ENCODE data around the gene NHERF2. TPM values are rescaled to one million over a fixed set of nuclear protein-coding genes. Genes with fewer than 3 reads are reported as not detected.

The NHERF2 gene
- total and polyA plus RNA-seq, 2 experiments from 2014 or later, result 12.0 to 16.5 TPM

- DNase-seq (ENCODE audit: low spot score) (no peak), ATAC-seq (no peak)
- Histone ChIP-seq H3K9me2 (ENCODE audit: insufficient read depth) (no peaks in the 10 kb centered on the region), H4K20me1 (replicated peaks; ENCODE audit: insufficient read depth) (no peaks in the 10 kb centered on the region), H3F3A (replicated peaks; ENCODE audit: low read depth) (peaks cover 5% of the 10 kb centered on the region), H3K36me3 (ENCODE audit: insufficient read depth) (no peaks in the 10 kb centered on the region), H2AFZ (no peak overlapping the region), H3K4me2 (peak overlapping the region; percentile 73; the same call in 1 of the 2 replicates), H3K27me3 (ENCODE audit: insufficient read depth) (peaks cover 48% of the 10 kb centered on the region), H3K4me1 (ENCODE audit: insufficient read depth) (no peaks in the 10 kb centered on the region; the same call in 1 of the 2 replicates), H3K79me2 (replicated peaks; ENCODE audit: insufficient read depth) (no peaks in the 10 kb centered on the region), H3K27ac (ENCODE audit: low read depth) (no peak overlapping the region), H3K4me3 (peak overlapping the region; percentile 46)
- Mint-ChIP-seq H3K27me3 (ENCODE audit: insufficient read depth, low read depth, poor library complexity) (peaks cover 28% of the 10 kb centered on the region), H3K9me3 (no peaks in the 10 kb centered on the region), H3K36me3 (ENCODE audit: low read depth) (peaks cover 3% of the 10 kb centered on the region; the same call in 1 of the 3 replicates), H3K27ac (no peak overlapping the region), H3K4me1 (peaks cover 12% of the 10 kb centered on the region), H3K4me3 (peak overlapping the region; percentile 56; the same call in 2 of the 3 replicates)
- TF ChIP-seq REST (IDR thresholded peaks at IDR 0.05; ENCODE audit: unreplicated experiment), result no peak
- TF ChIP-seq, protein P1, sequence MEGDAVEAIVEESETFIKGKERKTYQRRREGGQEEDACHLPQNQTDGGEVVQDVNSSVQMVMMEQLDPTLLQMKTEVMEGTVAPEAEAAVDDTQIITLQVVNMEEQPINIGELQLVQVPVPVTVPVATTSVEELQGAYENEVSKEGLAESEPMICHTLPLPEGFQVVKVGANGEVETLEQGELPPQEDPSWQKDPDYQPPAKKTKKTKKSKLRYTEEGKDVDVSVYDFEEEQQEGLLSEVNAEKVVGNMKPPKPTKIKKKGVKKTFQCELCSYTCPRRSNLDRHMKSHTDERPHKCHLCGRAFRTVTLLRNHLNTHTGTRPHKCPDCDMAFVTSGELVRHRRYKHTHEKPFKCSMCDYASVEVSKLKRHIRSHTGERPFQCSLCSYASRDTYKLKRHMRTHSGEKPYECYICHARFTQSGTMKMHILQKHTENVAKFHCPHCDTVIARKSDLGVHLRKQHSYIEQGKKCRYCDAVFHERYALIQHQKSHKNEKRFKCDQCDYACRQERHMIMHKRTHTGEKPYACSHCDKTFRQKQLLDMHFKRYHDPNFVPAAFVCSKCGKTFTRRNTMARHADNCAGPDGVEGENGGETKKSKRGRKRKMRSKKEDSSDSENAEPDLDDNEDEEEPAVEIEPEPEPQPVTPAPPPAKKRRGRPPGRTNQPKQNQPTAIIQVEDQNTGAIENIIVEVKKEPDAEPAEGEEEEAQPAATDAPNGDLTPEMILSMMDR (conservative IDR thresholded peaks at IDR 0.05; ENCODE audit: low read depth in 2 of 2), result no peak
- TF ChIP-seq, protein P2, sequence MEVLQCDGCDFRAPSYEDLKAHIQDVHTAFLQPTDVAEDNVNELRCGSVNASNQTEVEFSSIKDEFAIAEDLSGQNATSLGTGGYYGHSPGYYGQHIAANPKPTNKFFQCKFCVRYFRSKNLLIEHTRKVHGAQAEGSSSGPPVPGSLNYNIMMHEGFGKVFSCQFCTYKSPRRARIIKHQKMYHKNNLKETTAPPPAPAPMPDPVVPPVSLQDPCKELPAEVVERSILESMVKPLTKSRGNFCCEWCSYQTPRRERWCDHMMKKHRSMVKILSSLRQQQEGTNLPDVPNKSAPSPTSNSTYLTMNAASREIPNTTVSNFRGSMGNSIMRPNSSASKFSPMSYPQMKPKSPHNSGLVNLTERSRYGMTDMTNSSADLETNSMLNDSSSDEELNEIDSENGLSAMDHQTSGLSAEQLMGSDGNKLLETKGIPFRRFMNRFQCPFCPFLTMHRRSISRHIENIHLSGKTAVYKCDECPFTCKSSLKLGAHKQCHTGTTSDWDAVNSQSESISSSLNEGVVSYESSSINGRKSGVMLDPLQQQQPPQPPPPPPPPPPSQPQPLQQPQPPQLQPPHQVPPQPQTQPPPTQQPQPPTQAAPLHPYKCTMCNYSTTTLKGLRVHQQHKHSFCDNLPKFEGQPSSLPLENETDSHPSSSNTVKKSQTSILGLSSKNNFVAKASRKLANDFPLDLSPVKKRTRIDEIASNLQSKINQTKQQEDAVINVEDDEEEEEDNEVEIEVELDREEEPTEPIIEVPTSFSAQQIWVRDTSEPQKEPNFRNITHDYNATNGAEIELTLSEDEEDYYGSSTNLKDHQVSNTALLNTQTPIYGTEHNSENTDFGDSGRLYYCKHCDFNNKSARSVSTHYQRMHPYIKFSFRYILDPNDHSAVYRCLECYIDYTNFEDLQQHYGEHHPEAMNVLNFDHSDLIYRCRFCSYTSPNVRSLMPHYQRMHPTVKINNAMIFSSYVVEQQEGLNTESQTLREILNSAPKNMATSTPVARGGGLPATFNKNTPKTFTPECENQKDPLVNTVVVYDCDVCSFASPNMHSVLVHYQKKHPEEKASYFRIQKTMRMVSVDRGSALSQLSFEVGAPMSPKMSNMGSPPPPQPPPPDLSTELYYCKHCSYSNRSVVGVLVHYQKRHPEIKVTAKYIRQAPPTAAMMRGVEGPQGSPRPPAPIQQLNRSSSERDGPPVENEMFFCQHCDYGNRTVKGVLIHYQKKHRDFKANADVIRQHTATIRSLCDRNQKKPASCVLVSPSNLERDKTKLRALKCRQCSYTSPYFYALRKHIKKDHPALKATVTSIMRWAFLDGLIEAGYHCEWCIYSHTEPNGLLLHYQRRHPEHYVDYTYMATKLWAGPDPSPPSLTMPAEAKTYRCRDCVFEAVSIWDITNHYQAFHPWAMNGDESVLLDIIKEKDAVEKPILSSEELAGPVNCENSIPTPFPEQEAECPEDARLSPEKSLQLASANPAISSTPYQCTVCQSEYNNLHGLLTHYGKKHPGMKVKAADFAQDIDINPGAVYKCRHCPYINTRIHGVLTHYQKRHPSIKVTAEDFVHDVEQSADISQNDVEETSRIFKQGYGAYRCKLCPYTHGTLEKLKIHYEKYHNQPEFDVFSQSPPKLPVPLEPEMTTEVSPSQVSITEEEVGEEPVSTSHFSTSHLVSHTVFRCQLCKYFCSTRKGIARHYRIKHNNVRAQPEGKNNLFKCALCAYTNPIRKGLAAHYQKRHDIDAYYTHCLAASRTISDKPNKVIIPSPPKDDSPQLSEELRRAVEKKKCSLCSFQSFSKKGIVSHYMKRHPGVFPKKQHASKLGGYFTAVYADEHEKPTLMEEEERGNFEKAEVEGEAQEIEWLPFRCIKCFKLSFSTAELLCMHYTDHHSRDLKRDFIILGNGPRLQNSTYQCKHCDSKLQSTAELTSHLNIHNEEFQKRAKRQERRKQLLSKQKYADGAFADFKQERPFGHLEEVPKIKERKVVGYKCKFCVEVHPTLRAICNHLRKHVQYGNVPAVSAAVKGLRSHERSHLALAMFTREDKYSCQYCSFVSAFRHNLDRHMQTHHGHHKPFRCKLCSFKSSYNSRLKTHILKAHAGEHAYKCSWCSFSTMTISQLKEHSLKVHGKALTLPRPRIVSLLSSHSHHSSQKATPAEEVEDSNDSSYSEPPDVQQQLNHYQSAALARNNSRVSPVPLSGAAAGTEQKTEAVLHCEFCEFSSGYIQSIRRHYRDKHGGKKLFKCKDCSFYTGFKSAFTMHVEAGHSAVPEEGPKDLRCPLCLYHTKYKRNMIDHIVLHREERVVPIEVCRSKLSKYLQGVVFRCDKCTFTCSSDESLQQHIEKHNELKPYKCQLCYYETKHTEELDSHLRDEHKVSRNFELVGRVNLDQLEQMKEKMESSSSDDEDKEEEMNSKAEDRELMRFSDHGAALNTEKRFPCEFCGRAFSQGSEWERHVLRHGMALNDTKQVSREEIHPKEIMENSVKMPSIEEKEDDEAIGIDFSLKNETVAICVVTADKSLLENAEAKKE (CRISPR knock-in tag; IDR thresholded peaks at IDR 0.05), result no peak
Observed at GRCh38 chr16:2025878-2026460, 733 bp upstream of the NHERF2 start.
